ENCODE results near the gene RCAN3.

GRCh38 chr1:24457866-24458265 lies 44.8 kb upstream of the RCAN3 start:
- TF ChIP-seq CTCF (IDR thresholded peaks at IDR 0.05) (no peak), ZFX (IDR thresholded peaks at IDR 0.05; ENCODE audit: borderline replicate concordance) (no peak)

Data from 22Rv1 (cell line).